Endothelial cell of umbilical vein (primary cell): ENCODE data around the gene HOXB5. TPM values are rescaled to one million over a fixed set of nuclear protein-coding genes. Genes with fewer than 3 reads are reported as not detected.

Source experiments
- microRNA counts: library from miRNA; unstranded; fragments of <30 nt; microRNA quantifications from one replicate; lab custom pipeline; 2016
- microRNA-seq: library from miRNA; unstranded; fragments of <30 nt; microRNA quantifications from one replicate; pipeline ENCODE4 v1.2.0, GENCODE V29; 2021; ENCODE audit warnings: borderline number of aligned reads, borderline replicate concordance
- polyA plus RNA-seq, 4 experiments: library from polyadenylated mRNA; depleted of rRNA in 3 of 4; stranded (reverse) in 3 of 4; unstranded in 1 of 4; fragments of >200 nt; gene quantifications; 2 replicates each; pipeline versions ENCODE4 v1.2.1 to v1.2.3, GENCODE V29; 2011 to 2012; ENCODE audit warnings: missing spikeins in 1 of 4
- small RNA-seq: library from RNA; depleted of rRNA; stranded (forward); fragments of <200 nt; gene quantifications from one replicate; pipeline ENCODE3, GENCODE V24; 2012; ENCODE audit warnings: low replicate concordance, low read depth; ENCODE audit not compliant: insufficient read depth, insufficient read length
- total RNA-seq: library from RNA; stranded (reverse); gene quantifications from 2 replicates; pipeline ENCODE4 v1.2.3, GENCODE V29; 2021

The HOXB5 gene
- total and polyA plus RNA-seq, 2 donors (not counting 3 experiments of a cell fraction or from before 2014, with no cell fraction given): 2.0 to 8.5 TPM

MicroRNA genes within 50 kb of the gene (microRNA counts, 767-probe panel; counts per million panel counts)
- 723 counts per million, percentile 96 among the panel's probes with 10 or more counts for microRNA hsa-miR-10a-5p (lab: Ali Mortazavi, UCI)

Small RNA genes lying within 50 kb of the gene (microRNA-seq; reads per million reads assigned to microRNA genes)
- gene MIR196A1: not detected

Small RNA genes lying within 50 kb of the gene (small RNA-seq; reads per million reads assigned to genes)
- gene MIR196A1: not detected

Other genes with a start within 250 kb of the HOXB5 start
- 0.51 and 0.75 TPM in 2 replicates for gene SKAP1, start 163.6 kb downstream of the HOXB5 start, total RNA-seq
- gene SKAP1, start 163.6 kb downstream of the HOXB5 start, polyA plus RNA-seq: not detected in 2 replicates
- gene HOXB1, start 62.8 kb downstream of the HOXB5 start, total RNA-seq: not detected in 2 replicates
- gene HOXB1, start 62.8 kb downstream of the HOXB5 start, polyA plus RNA-seq: not detected in 2 replicates
- gene HOXB2, start 48.7 kb downstream of the HOXB5 start, total RNA-seq: 21.5 and 23.3 TPM in 2 replicates
- 14.1 and 16.8 TPM in 2 replicates for gene HOXB2, start 48.7 kb downstream of the HOXB5 start, polyA plus RNA-seq
- 11.2 and 13.1 TPM in 2 replicates for gene HOXB4, start 15.4 kb downstream of the HOXB5 start, total RNA-seq
- gene HOXB4, start 15.4 kb downstream of the HOXB5 start, polyA plus RNA-seq: 4.6 and 5.4 TPM in 2 replicates
- gene HOXB3, start 3.5 kb downstream of the HOXB5 start, total RNA-seq: 45.0 and 56.6 TPM in 2 replicates
- 29.6 and 33.0 TPM in 2 replicates for gene HOXB3, start 3.5 kb downstream of the HOXB5 start, polyA plus RNA-seq
- gene HOXB6, start 11.2 kb upstream of the HOXB5 start, total RNA-seq: 24.0 and 27.4 TPM in 2 replicates
- gene HOXB6, start 11.2 kb upstream of the HOXB5 start, polyA plus RNA-seq: 8.8 and 10.0 TPM in 2 replicates
- 24.5 and 29.8 TPM in 2 replicates for gene HOXB7, start 17.2 kb upstream of the HOXB5 start, total RNA-seq
- 23.5 and 24.2 TPM in 2 replicates for gene HOXB7, start 17.2 kb upstream of the HOXB5 start, polyA plus RNA-seq
- 1.7 and 2.0 TPM in 2 replicates for gene HOXB8, start 21.5 kb upstream of the HOXB5 start, total RNA-seq
- gene HOXB8, start 21.5 kb upstream of the HOXB5 start, polyA plus RNA-seq: 1.6 and 2.4 TPM in 2 replicates
- 0.69 and 1.1 TPM in 2 replicates for gene HOXB9, start 32.6 kb upstream of the HOXB5 start, total RNA-seq
- gene HOXB9, start 32.6 kb upstream of the HOXB5 start, polyA plus RNA-seq: 0.49 and 0.79 TPM in 2 replicates
- not detected in 2 replicates for gene PRAC1, start 128.7 kb upstream of the HOXB5 start, total RNA-seq
- gene PRAC1, start 128.7 kb upstream of the HOXB5 start, polyA plus RNA-seq: not detected in 2 replicates
- not detected in 2 replicates for gene PRAC2, start 129.4 kb upstream of the HOXB5 start, total RNA-seq
- not detected in 2 replicates for gene PRAC2, start 129.4 kb upstream of the HOXB5 start, polyA plus RNA-seq
- gene HOXB13, start 135.0 kb upstream of the HOXB5 start, total RNA-seq: not detected in 2 replicates
- gene HOXB13, start 135.0 kb upstream of the HOXB5 start, polyA plus RNA-seq: not detected in 2 replicates
- not detected in 2 replicates for gene TTLL6, start 223.4 kb upstream of the HOXB5 start, total RNA-seq
- gene TTLL6, start 223.4 kb upstream of the HOXB5 start, polyA plus RNA-seq: not detected in 2 replicates
- 52.1 and 64.9 TPM in 2 replicates for gene CALCOCO2, start 237.3 kb upstream of the HOXB5 start, total RNA-seq
- gene CALCOCO2, start 237.3 kb upstream of the HOXB5 start, polyA plus RNA-seq: 20.6 and 22.0 TPM in 2 replicates